ENCODE results near the gene MRPL21. TPM values are rescaled to one million over a fixed set of nuclear protein-coding genes. Genes with fewer than 3 reads are reported as not detected.

MRPL21 gene
- total RNA-seq, 2 experiments from 2014 or later: 99.6 to 104 TPM

DNA sequence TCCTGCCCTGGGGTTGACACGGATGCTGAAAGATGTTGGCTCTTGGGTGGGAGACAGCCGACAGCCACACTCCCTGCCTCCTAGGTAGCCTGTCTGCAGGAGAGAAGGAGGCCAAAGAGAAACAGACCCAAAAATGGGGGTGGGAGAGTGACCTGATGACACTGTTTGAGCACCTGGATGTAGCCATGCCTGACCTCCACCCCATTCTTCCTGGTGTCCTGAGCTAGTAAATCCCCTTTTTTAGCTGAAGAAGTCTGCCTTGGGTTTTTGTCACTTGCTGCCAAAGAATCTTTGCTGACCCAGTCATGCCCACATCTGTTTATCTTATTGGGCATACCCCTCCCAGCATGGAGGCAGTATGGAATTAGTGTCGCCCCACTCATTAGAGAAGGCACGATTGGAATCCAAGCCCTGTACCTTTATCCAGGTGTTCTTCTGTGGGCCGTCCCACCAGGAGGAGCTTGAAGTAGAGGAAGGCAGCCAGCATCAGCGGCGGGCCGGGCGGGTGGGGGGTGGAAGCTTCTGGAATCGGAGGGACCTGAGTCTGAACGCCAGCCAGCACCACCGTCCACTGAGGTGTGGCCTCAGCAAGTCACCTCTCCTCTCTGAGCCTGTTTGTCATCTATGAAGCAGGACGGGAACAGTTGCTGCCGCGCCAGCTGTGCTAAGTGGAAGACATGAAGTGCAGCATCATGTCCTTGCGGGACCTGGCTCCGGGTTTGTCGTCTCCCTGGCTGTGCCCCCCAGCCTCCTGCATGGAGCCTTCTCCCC, 37.9 kb upstream of the MRPL21 start:
- CTCF ChIA-PET: no interaction called here
- ATAC-seq (no peak), DNase-seq (no peak)
- Mint-ChIP-seq H3K36me3 (ENCODE audit: low read depth) (peaks cover 3% of the 10 kb centered on the region), H3K9me3 (no peaks in the 10 kb centered on the region), H3K27ac (no peak overlapping the region), H3K4me1 (ENCODE audit: low read depth) (peaks cover 5% of the 10 kb centered on the region), H3K27me3 (no peaks in the 10 kb centered on the region), H3K4me3 (no peak overlapping the region)
- TF ChIP-seq, protein P1, sequence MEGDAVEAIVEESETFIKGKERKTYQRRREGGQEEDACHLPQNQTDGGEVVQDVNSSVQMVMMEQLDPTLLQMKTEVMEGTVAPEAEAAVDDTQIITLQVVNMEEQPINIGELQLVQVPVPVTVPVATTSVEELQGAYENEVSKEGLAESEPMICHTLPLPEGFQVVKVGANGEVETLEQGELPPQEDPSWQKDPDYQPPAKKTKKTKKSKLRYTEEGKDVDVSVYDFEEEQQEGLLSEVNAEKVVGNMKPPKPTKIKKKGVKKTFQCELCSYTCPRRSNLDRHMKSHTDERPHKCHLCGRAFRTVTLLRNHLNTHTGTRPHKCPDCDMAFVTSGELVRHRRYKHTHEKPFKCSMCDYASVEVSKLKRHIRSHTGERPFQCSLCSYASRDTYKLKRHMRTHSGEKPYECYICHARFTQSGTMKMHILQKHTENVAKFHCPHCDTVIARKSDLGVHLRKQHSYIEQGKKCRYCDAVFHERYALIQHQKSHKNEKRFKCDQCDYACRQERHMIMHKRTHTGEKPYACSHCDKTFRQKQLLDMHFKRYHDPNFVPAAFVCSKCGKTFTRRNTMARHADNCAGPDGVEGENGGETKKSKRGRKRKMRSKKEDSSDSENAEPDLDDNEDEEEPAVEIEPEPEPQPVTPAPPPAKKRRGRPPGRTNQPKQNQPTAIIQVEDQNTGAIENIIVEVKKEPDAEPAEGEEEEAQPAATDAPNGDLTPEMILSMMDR (IDR thresholded peaks at IDR 0.05): no peak
- intact Hi-C loops (cut with micrococcal nuclease): no loop called here
- POLR2A ChIA-PET: no interaction called here

DNA sequence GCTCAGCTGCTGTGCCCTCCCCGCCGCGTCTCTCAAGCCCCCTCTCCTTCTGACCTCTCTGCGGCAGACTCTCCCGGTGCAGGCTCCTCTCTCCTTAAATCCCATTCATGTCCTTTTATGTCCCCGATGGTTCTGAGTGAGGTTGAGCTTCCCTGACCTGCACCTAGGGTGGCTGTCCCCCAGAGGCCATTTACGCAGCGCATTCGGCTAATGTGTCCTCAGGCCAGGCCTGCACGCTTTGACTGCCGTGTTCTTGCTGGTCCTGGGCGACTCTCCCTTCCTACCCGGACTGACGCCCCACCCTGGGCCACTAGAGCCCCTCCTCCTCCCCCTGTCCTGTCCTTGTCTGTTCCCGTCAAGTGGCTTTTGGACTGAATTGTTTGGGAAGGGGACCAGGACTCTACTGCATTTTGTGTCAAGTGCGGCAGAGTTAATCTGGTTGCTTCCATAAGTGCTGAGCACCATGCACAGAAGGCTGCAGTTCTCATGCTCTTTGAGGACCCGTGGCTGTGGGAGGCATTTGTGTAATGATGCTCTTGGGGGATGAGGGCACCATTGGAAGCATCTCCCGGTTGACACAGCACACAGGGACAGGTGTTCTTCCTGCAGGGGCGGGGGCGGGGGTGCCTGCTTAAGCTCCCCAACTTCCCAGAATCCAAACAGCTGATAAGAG, 37.2 kb upstream of the MRPL21 start:
- POLR2A ChIA-PET: no interaction called here
- Mint-ChIP-seq H3K4me3 (no peak overlapping the region), H3K9me3 (no peaks in the 10 kb centered on the region), H3K36me3 (ENCODE audit: low read depth) (peaks cover 3% of the 10 kb centered on the region), H3K4me1 (ENCODE audit: low read depth) (peaks cover 3% of the 10 kb centered on the region), H3K27me3 (no peaks in the 10 kb centered on the region), H3K27ac (no peak overlapping the region)
- CTCF ChIA-PET: no interaction called here
- TF ChIP-seq, protein P1 (IDR thresholded peaks at IDR 0.05): no peak
- no peak for DNase-seq
- no peak for ATAC-seq
- intact Hi-C loops (cut with micrococcal nuclease): no loop called here

DNA sequence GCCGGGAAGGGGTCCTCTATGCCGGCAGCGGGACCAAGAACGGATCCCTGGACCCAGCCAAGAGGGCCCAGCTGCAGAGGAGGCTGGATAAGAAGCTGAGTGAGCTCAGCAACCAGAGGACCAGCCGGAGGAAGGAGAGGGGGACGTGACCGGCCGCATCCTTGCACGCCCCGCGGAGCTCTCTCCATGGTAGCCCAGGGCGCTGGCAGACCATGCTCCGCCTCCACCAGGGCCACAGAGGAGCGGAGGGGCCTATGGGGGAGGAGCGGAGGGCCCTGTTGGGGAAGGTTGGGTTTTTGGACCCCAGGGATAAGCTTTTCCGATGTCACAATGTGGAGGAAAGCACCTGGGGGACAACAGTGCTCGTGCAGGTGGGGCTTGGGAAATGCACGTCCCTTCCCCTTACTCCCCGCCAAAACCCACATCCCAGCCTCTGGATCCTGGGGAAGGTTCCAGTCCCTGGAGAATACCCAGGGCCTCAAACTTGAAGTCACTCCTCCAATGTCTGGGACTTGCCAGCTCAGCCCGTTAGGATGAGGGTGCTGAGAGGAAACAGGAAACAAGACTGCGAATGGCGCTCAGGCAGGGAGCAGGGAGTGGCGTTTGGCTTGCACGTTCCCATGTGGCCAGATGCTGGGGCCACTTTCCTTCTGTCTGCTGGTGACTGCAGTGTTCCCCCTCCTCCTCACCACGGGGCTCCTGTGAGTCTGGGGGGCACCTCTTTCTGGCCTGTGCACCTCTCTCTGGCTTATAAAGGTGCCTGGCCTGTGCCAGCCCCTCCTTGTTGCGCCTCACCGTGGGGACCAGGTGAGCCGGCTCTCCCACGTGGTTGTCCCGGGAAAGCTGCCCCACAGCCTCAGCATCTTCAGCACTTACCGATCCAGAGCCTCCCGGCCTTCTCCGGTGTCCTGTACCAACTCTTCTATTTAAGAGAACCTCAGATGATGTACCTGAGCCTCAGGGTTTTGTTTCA, 36.2 kb upstream of the MRPL21 start:
- TF ChIP-seq, protein P1 (IDR thresholded peaks at IDR 0.05): no peak
- ATAC-seq: no peak
- no peak overlapping the region for H3K27ac Mint-ChIP-seq
- intact Hi-C loops (cut with micrococcal nuclease): no loop called here
- ChIA-PET POLR2A (no interaction called here), CTCF (no interaction called here)
- H3K4me1 Mint-ChIP-seq (ENCODE audit: low read depth): no peaks in the 10 kb centered on the region
- DNase-seq: no peak
- peaks cover 3% of the 10 kb centered on the region for H3K36me3 Mint-ChIP-seq (ENCODE audit: low read depth)
- no peaks in the 10 kb centered on the region for H3K9me3 Mint-ChIP-seq
- H3K4me3 Mint-ChIP-seq: no peak overlapping the region
- no peaks in the 10 kb centered on the region for H3K27me3 Mint-ChIP-seq

DNA sequence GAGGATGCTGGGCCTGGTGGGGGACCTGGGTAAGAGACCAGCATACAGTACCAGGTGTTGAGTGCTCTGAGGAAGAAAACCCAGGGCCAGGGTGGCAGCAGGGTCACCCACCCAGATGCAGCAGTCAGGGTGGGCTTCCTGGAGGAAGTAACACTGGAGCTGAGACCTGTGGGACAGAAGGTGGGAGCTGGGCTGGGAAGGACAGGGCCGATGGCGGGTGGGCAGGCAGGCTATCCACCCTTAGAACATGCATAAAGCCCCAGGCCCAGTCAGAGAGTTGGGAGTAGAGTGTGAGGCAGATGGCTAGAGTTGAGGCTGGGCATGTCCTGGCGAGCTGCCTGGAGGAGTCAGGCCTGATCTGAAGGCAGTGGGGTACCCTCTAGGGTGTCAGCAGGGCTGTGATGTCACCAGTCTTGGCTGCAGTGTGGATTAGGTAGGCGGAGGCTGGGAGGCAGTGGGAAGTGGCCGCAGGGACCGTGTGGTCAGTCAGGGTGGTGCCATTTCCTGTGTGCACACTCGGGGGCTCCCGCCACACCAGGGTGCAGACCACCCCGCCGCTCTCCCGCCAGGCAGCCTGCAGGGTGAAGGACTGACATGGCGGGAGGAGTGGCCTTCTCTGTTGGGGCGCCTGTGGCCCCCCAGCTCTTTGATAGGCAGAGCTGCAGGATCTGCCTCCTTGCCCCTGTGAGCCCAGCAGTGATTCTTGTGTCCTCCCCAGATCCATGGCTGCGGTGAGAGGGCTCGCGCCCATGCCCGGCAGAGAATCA, 35.4 kb upstream of the MRPL21 start:
- H3K27ac Mint-ChIP-seq: no peak overlapping the region
- CTCF ChIA-PET: no interaction called here
- no peaks in the 10 kb centered on the region for H3K4me1 Mint-ChIP-seq (ENCODE audit: low read depth)

More for the DNA sequence above, 35.4 kb upstream of the MRPL21 start:
- ATAC-seq (no peak), DNase-seq (no peak)
- intact Hi-C loops (cut with micrococcal nuclease): no loop called here
- Mint-ChIP-seq H3K9me3 (no peaks in the 10 kb centered on the region), H3K4me3 (no peak overlapping the region), H3K36me3 (ENCODE audit: low read depth) (peaks cover 5% of the 10 kb centered on the region), H3K27me3 (no peaks in the 10 kb centered on the region)
- POLR2A ChIA-PET: no interaction called here
- TF ChIP-seq, protein P1 (IDR thresholded peaks at IDR 0.05): no peak

All from activated CD8-positive, alpha-beta T cell treated with anti-CD3 and anti-CD28 coated beads for 36 hours (primary cell).